T-helper 22 cell (primary cell): ENCODE results near the gene SLC47A2.
"Not testable (repeated sequence)": the region's sequence is repeated elsewhere in the genome, so short reads cannot be mapped to it uniquely, and the experiment has no call there.

Source experiments
- DNase-seq: peaks from one replicate; pipeline ENCODE4 v3.0.0-alpha.2; 2020; ENCODE audit warnings: low read depth

The SLC47A2 gene

GRCh38 chr17:19716108-19717030 lies at the start of gene SLC47A2:
TSS of gene SLC47A2 (minus strand) at chr17:19716584. CDS start at chr17:19716555, 29 bp downstream.
- DNase-seq: no peak

- no peak for DNase-seq
These were observed 49.6 kb upstream of the SLC47A2 start for GRCh38 chr17:19766016-19766415.

GRCh38 chr17:19763991-19764390 lies 47.6 kb upstream of the SLC47A2 start:
- not testable (repeated sequence) for DNase-seq

- DNase-seq: no peak
These were observed 47.0 kb upstream of the SLC47A2 start for GRCh38 chr17:19763416-19763815.

- DNase-seq: no peak
These were observed 46.2 kb upstream of the SLC47A2 start for GRCh38 chr17:19762515-19762961.

GRCh38 chr17:19760746-19761145 lies 44.4 kb upstream of the SLC47A2 start:
- DNase-seq: no peak

GRCh38 chr17:19759568-19760549 lies 43.5 kb upstream of the SLC47A2 start:
- no peak for DNase-seq

- no peak for DNase-seq
These were observed 41.3 kb upstream of the SLC47A2 start for GRCh38 chr17:19757536-19758180.

- no peak for DNase-seq
These were observed 40.2 kb upstream of the SLC47A2 start for GRCh38 chr17:19756546-19756945.

GRCh38 chr17:19755821-19756510 lies 39.6 kb upstream of the SLC47A2 start:
- no peak for DNase-seq

GRCh38 chr17:19755392-19755791 lies 39.0 kb upstream of the SLC47A2 start:
- DNase-seq: no peak

- DNase-seq: no peak
These were observed 37.5 kb upstream of the SLC47A2 start for GRCh38 chr17:19753661-19754463.

- DNase-seq: no peak
These were observed 36.7 kb upstream of the SLC47A2 start for GRCh38 chr17:19753051-19753509.

GRCh38 chr17:19752216-19753050 lies 36.0 kb upstream of the SLC47A2 start:
- no peak for DNase-seq

GRCh38 chr17:19750835-19751234 lies 34.5 kb upstream of the SLC47A2 start:
- DNase-seq: no peak

GRCh38 chr17:19750020-19750572 lies 33.7 kb upstream of the SLC47A2 start:
- DNase-seq: no peak

- no peak for DNase-seq
These were observed 32.4 kb upstream of the SLC47A2 start for GRCh38 chr17:19748807-19749193.

- DNase-seq: no peak
These were observed 31.7 kb upstream of the SLC47A2 start, which contains the start of gene ALDH3A1 for GRCh38 chr17:19747829-19748806. TSS of gene ALDH3A1 (minus strand) at chr17:19748298. CDS start at chr17:19745129, 3,169 bp downstream.
